Measurements from ENCODE around the gene RXFP4. TPM values are rescaled to one million over a fixed set of nuclear protein-coding genes. Genes with fewer than 3 reads are reported as not detected.

RXFP4 gene
- total and polyA plus RNA-seq, 2 of the 13 experiments (the other 11 are each of a cell fraction or from before 2014, with no cell fraction given) = 0.38 to 1.4 TPM

DNA sequence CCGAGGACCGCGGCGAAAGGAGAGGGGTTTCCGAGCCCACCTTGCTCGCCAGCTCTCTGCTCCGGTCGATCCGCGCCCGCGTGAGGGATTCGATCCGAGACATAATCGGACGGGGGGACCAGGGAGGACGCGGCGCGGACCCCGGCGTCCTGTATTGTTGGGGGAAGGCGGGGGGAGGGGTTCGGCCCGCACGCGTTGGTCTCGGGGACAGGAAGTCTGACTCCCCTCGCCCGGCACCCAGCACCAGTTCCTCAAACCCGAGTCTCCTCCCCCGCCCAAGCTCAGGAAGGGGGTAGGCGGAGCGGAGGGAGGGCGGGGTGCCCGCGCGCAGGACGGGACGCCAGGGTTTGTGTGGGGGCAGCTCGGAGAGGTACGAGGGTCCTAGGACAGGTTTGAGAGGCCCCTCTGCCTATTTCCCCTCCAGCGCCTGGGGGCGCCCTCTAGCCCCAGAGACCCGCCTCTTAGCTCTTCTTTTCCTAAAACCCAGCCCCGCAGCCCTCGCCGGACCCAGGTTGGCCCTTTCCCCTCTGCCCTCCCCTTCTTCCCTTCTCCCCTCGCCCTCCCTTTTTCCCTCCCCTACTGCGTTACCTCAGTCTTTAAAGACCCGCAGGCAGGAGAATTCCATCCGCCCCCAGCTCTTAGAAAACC lies 37.0 kb downstream of the RXFP4 start, which contains the start of gene ARHGEF2 (continued):
- TF ChIP-seq, protein P1, sequence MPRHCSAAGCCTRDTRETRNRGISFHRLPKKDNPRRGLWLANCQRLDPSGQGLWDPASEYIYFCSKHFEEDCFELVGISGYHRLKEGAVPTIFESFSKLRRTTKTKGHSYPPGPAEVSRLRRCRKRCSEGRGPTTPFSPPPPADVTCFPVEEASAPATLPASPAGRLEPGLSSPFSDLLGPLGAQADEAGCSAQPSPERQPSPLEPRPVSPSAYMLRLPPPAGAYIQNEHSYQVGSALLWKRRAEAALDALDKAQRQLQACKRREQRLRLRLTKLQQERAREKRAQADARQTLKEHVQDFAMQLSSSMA (CRISPR knock-in tag; IDR thresholded peaks at IDR 0.05) = peak; percentile 17; the same call in 1 of the 2 replicates
- no peak for TF ChIP-seq ZNF75D (CRISPR knock-in tag; IDR thresholded peaks at IDR 0.05; ENCODE audit: borderline replicate concordance)
- TF ChIP-seq, protein P2, sequence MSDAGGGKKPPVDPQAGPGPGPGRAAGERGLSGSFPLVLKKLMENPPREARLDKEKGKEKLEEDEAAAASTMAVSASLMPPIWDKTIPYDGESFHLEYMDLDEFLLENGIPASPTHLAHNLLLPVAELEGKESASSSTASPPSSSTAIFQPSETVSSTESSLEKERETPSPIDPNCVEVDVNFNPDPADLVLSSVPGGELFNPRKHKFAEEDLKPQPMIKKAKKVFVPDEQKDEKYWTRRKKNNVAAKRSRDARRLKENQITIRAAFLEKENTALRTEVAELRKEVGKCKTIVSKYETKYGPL (CRISPR knock-in tag; IDR thresholded peaks at IDR 0.05) = no peak
- TF ChIP-seq U2AF2 (IDR thresholded peaks at IDR 0.05; ENCODE audit: low read depth, low read length) = no peak
- no peak for TF ChIP-seq ZNF83 (CRISPR knock-in tag; IDR thresholded peaks at IDR 0.05; ENCODE audit: borderline replicate concordance)
- TF ChIP-seq HOXA7 (CRISPR knock-in tag; IDR thresholded peaks at IDR 0.05) = no peak
- TF ChIP-seq, protein P3, sequence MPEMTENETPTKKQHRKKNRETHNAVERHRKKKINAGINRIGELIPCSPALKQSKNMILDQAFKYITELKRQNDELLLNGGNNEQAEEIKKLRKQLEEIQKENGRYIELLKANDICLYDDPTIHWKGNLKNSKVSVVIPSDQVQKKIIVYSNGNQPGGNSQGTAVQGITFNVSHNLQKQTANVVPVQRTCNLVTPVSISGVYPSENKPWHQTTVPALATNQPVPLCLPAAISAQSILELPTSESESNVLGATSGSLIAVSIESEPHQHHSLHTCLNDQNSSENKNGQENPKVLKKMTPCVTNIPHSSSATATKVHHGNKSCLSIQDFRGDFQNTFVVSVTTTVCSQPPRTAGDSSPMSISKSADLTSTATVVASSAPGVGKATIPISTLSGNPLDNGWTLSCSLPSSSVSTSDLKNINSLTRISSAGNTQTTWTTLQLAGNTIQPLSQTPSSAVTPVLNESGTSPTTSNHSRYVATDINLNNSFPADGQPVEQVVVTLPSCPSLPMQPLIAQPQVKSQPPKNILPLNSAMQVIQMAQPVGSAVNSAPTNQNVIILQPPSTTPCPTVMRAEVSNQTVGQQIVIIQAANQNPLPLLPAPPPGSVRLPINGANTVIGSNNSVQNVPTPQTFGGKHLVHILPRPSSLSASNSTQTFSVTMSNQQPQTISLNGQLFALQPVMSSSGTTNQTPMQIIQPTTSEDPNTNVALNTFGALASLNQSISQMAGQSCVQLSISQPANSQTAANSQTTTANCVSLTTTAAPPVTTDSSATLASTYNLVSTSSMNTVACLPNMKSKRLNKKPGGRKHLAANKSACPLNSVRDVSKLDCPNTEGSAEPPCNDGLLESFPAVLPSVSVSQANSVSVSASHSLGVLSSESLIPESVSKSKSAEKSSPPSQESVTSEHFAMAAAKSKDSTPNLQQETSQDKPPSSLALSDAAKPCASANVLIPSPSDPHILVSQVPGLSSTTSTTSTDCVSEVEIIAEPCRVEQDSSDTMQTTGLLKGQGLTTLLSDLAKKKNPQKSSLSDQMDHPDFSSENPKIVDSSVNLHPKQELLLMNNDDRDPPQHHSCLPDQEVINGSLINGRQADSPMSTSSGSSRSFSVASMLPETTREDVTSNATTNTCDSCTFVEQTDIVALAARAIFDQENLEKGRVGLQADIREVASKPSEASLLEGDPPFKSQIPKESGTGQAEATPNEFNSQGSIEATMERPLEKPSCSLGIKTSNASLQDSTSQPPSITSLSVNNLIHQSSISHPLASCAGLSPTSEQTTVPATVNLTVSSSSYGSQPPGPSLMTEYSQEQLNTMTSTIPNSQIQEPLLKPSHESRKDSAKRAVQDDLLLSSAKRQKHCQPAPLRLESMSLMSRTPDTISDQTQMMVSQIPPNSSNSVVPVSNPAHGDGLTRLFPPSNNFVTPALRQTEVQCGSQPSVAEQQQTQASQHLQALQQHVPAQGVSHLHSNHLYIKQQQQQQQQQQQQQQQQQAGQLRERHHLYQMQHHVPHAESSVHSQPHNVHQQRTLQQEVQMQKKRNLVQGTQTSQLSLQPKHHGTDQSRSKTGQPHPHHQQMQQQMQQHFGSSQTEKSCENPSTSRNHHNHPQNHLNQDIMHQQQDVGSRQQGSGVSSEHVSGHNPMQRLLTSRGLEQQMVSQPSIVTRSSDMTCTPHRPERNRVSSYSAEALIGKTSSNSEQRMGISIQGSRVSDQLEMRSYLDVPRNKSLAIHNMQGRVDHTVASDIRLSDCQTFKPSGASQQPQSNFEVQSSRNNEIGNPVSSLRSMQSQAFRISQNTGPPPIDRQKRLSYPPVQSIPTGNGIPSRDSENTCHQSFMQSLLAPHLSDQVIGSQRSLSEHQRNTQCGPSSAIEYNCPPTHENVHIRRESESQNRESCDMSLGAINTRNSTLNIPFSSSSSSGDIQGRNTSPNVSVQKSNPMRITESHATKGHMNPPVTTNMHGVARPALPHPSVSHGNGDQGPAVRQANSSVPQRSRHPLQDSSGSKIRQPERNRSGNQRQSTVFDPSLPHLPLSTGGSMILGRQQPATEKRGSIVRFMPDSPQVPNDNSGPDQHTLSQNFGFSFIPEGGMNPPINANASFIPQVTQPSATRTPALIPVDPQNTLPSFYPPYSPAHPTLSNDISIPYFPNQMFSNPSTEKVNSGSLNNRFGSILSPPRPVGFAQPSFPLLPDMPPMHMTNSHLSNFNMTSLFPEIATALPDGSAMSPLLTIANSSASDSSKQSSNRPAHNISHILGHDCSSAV (CRISPR knock-in tag; IDR thresholded peaks at IDR 0.05; ENCODE audit: borderline replicate concordance) = no peak
- 0 out of 2 replicates have a peak, but pooled peaks have one; percentile 57 for TF ChIP-seq SNAI1 (CRISPR knock-in tag; IDR thresholded peaks at IDR 0.05; ENCODE audit: borderline replicate concordance)
- TF ChIP-seq ZNF687 (CRISPR knock-in tag; IDR thresholded peaks at IDR 0.05) = peak; percentile 81
- peak; percentile 56; the same call in 1 of the 2 replicates for TF ChIP-seq UBTF (CRISPR knock-in tag; IDR thresholded peaks at IDR 0.05)

Data from HepG2 (cell line).